Trophoblast cell (in vitro differentiated cells and primary cell): ENCODE data around the gene APOA4.
A peak's percentile ranks its signal among the peaks of the same experiment; 100 is the strongest.
"Not testable (repeated sequence)": the region's sequence is repeated elsewhere in the genome, so short reads cannot be mapped to it uniquely, and the experiment has no call there.

Source experiments
- DNase-seq, 2 donors: peaks; one replicate each; pipeline ENCODE4 v3.0.0-alpha.2; 2016
- H2AFZ ChIP-seq: 2 replicates; pipeline ENCODE4 v1.6.1; 2013; ENCODE audit warnings: low read length, moderate library complexity, mild to moderate bottlenecking; ENCODE audit not compliant: insufficient read depth, poor library complexity
- H2AK5ac ChIP-seq: 2 replicates; pipeline ENCODE4 v1.6.1; 2013; ENCODE audit warnings: mild to moderate bottlenecking, low read length
- H2BK120ac ChIP-seq: 2 replicates; pipeline ENCODE4 v1.6.1; 2013; ENCODE audit warnings: low read length, mild to moderate bottlenecking, moderate library complexity; ENCODE audit not compliant: insufficient read depth, poor library complexity
- H2BK12ac ChIP-seq: 2 replicates; pipeline ENCODE4 v1.6.1; 2013; ENCODE audit warnings: mild to moderate bottlenecking, low read length, moderate library complexity
- H2BK5ac ChIP-seq: 2 replicates; pipeline ENCODE4 v1.6.1; 2013; ENCODE audit warnings: low read length, low read depth, moderate library complexity, mild to moderate bottlenecking; ENCODE audit not compliant: poor library complexity
- H3K14ac ChIP-seq: 2 replicates; pipeline ENCODE4 v1.6.1; 2013; ENCODE audit warnings: mild to moderate bottlenecking, low read length
- H3K18ac ChIP-seq: 2 replicates; pipeline ENCODE4 v1.6.1; 2013; ENCODE audit warnings: mild to moderate bottlenecking, low read length
- H3K23ac ChIP-seq: 2 replicates; pipeline ENCODE4 v1.6.1; 2013; ENCODE audit warnings: low read length
- H3K27ac ChIP-seq: 2 replicates; pipeline ENCODE4 v1.5.1; 2013; ENCODE audit warnings: low read depth, mild to moderate bottlenecking, inconsistent platforms, low read length, moderate library complexity
- H3K27me3 ChIP-seq: 2 replicates; pipeline ENCODE4 v1.6.1; 2013; ENCODE audit warnings: inconsistent platforms, mild to moderate bottlenecking, low read length, moderate library complexity; ENCODE audit not compliant: insufficient read depth
- H3K36me3 ChIP-seq, 2 experiments: 1 replicate in 1 of 2; 2 replicates in 1 of 2; pipeline ENCODE4 v1.6.1; 2013; ENCODE audit warnings: low read length in 2 of 2, mild to moderate bottlenecking in 2 of 2, moderate library complexity in 1 of 2; ENCODE audit not compliant: insufficient read depth in 2 of 2, control insufficient read depth in 1 of 2
- H3K4ac ChIP-seq: 2 replicates; pipeline ENCODE4 v1.6.1; 2013; ENCODE audit warnings: low read depth, mild to moderate bottlenecking, low read length, moderate library complexity
- H3K4me1 ChIP-seq, 2 experiments: 1 replicate in 1 of 2; 2 replicates in 1 of 2; pipeline ENCODE4 v1.6.1; 2013; ENCODE audit warnings: low read length in 2 of 2, mild to moderate bottlenecking in 2 of 2, moderate library complexity in 1 of 2; ENCODE audit not compliant: insufficient read depth in 2 of 2, control insufficient read depth in 1 of 2
- H3K4me2 ChIP-seq: 2 replicates; pipeline ENCODE4 v1.6.1; 2013; ENCODE audit warnings: inconsistent platforms, mild to moderate bottlenecking, low read length, moderate library complexity
- H3K4me3 ChIP-seq: 2 replicates; pipeline ENCODE4 v1.5.1; 2013; ENCODE audit warnings: mild to moderate bottlenecking, low read depth, low read length, inconsistent platforms
- H3K79me1 ChIP-seq: one replicate; pipeline ENCODE4 v1.6.1; 2013; ENCODE audit warnings: low read length
- H3K79me2 ChIP-seq: 2 replicates; pipeline ENCODE4 v1.6.1; 2013; ENCODE audit warnings: low read length, mild to moderate bottlenecking; ENCODE audit not compliant: control insufficient read depth, insufficient read depth, poor library complexity
- H3K9ac ChIP-seq: 2 replicates; pipeline ENCODE4 v1.6.1; 2013; ENCODE audit warnings: mild to moderate bottlenecking, low read length
- H3K9me3 ChIP-seq: 2 replicates; pipeline ENCODE4 v1.6.1; 2013; ENCODE audit warnings: low read depth, mild to moderate bottlenecking, control low read depth, inconsistent platforms, low read length; ENCODE audit not compliant: insufficient read depth
- H4K12ac ChIP-seq: 2 replicates; pipeline ENCODE4 v1.6.1; 2013; ENCODE audit warnings: low read depth, mild to moderate bottlenecking, low read length, moderate library complexity
- H4K8ac ChIP-seq: 2 replicates; pipeline ENCODE4 v1.6.1; 2013; ENCODE audit warnings: low read depth, mild to moderate bottlenecking, low read length, moderate library complexity
- H4K91ac ChIP-seq: one replicate; pipeline ENCODE4 v1.6.1; 2013; ENCODE audit warnings: low read depth, mild to moderate bottlenecking, low read length, moderate library complexity
- WGBS: extraction: QIAGEN DNeasy Blood & Tissue Kit; methylation state at CpG from one replicate; pipeline ENCODE4 v1.1.7; 2013; ENCODE audit warnings: missing lambda C conversion rate; ENCODE audit not compliant: insufficient read length, insufficient coverage; ENCODE audit errors: extremely low coverage; 5-methylcytosine and 5-hydroxymethylcytosine counted together

APOA4 gene

DNA sequence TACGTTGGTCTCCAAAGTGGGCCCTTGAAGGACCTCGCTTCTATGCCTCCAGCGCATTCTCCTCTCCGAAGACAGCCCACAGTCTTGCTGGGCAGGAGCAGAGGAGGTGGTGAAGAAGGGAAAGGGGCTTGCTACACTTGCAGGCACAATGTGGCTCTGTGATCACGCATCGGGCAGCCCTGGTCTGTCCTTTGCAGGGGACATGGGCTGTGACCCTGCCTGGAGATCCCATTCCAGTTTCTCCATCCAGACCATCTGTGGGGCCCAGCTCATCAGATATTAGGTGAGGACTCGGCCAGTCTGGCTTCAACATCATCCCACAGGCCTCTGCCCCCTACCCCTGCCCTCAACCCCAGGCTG, 13.5 kb upstream of the APOA4 start:
- Histone ChIP-seq H3K4me2 (no peak overlapping the region), H3K18ac (no peak overlapping the region), H3K4me3 (no peak overlapping the region), H3K9ac (no peak overlapping the region), H3K4me1 (peaks cover 10 to 12% of the 10 kb centered on the region in 2 experiments), H2AK5ac (no peak overlapping the region), H3K14ac (no peak overlapping the region), H3K79me2 (no peaks in the 10 kb centered on the region), H3K4ac (no peak overlapping the region), H3K36me3 (no peaks in the 10 kb centered on the region), H3K27ac (no peak overlapping the region), H2AFZ (no peak overlapping the region), H2BK5ac (no peak overlapping the region), H3K9me3 (no peaks in the 10 kb centered on the region), H2BK12ac (no peak overlapping the region), H2BK120ac (no peak overlapping the region), H3K23ac (no peak overlapping the region), H3K79me1 (no peaks in the 10 kb centered on the region), H4K91ac (no peak overlapping the region), H3K27me3 (no peaks in the 10 kb centered on the region), H4K8ac (no peak overlapping the region), H4K12ac (no peak overlapping the region)
- no CpG with 5 or more reads among the region's 7 CpGs for WGBS
- no peak for DNase-seq

- Histone ChIP-seq H3K4ac (no peak overlapping the region), H4K8ac (no peak overlapping the region), H2BK120ac (no peak overlapping the region), H3K23ac (no peak overlapping the region), H3K79me1 (no peaks in the 10 kb centered on the region), H4K91ac (no peak overlapping the region), H3K14ac (peak overlapping the region; percentile 15), H3K9me3 (no peaks in the 10 kb centered on the region), H3K9ac (no peak overlapping the region), H3K79me2 (no peaks in the 10 kb centered on the region), H3K27ac (no peak overlapping the region), H2AK5ac (no peak overlapping the region), H2BK12ac (no peak overlapping the region), H2AFZ (peak overlapping the region; percentile 54), H4K12ac (no peak overlapping the region), H3K4me1 (peaks cover 10 to 12% of the 10 kb centered on the region in 2 experiments), H3K27me3 (no peaks in the 10 kb centered on the region), H3K4me2 (peak overlapping the region; percentile 73), H2BK5ac (no peak overlapping the region), H3K4me3 (peak overlapping the region; percentile 40), H3K18ac (no peak overlapping the region), H3K36me3 (no peaks in the 10 kb centered on the region)
- peak; percentile 64 to 81 for DNase-seq
- WGBS = no CpG with 5 or more reads among the region's 57 CpGs
Observed at GRCh38 chr11:116835791-116836631, 12.9 kb upstream of the APOA4 start.

DNA sequence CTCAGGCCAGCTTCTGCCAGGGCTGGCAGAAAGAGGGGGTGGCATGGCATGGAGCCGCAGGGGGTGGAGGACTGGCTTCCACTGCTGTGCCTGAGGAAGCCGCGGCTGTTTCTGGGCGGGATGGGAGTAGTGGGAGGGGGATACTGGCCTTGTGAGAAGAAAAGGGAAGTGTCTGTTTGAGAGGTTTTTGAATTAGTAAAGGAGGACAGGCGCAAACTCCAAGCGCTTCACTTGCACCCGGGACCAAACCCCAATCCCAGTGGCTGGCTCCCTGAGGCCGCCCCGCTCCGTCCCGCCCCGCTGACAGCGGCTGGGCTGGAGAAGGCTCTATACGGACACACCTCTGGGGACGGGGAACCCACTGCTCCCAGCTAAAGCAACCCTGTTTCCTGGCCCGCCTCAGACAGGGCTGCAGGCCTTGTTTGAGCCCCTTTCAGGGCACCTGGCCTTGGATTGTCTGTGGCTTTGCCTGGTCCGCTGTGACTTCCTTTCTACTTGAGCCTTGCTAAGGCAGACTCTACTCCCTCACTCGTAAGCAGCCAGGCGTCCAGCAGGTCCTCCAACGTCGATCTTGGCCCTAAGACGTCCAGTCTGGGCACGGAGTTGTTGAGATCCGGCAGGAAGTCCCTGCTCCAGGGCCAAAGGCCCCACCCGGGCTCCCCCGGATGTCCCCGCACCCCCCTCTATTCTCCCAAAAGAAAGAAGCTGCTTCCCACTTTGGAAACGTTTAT, 12.1 kb upstream of the APOA4 start:
- Histone ChIP-seq H4K8ac (no peak overlapping the region), H3K4me2 (peak overlapping the region; percentile 73), H2AK5ac (no peak overlapping the region), H3K18ac (no peak overlapping the region), H3K9ac (no peak overlapping the region), H3K23ac (no peak overlapping the region), H3K9me3 (no peaks in the 10 kb centered on the region), H2BK5ac (no peak overlapping the region), H3K79me2 (no peaks in the 10 kb centered on the region), H3K36me3 (no peaks in the 10 kb centered on the region), H4K12ac (no peak overlapping the region), H3K27ac (no peak overlapping the region), H3K4me1 (peaks cover 12 to 15% of the 10 kb centered on the region in 2 experiments), H2AFZ (no peak overlapping the region), H4K91ac (no peak overlapping the region), H3K79me1 (peaks cover under 1% of the 10 kb centered on the region), H3K14ac (no peak overlapping the region), H3K4ac (no peak overlapping the region), H3K4me3 (no peak overlapping the region), H2BK12ac (no peak overlapping the region), H2BK120ac (no peak overlapping the region), H3K27me3 (no peaks in the 10 kb centered on the region)
- no peak for DNase-seq
- no CpG with 5 or more reads among the region's 28 CpGs for WGBS

GRCh38 chr11:116834535-116835041, 11.5 kb upstream of the APOA4 start:
- not testable (repeated sequence) for H3K79me2 ChIP-seq, DNase-seq, H3K18ac ChIP-seq, H2BK120ac ChIP-seq, H3K23ac ChIP-seq, H4K12ac ChIP-seq, H3K4me2 ChIP-seq, H2AK5ac ChIP-seq, H3K14ac ChIP-seq, H3K27me3 ChIP-seq, H3K27ac ChIP-seq, H3K4ac ChIP-seq, H2AFZ ChIP-seq, H3K9me3 ChIP-seq, H3K79me1 ChIP-seq, H4K91ac ChIP-seq, H3K4me3 ChIP-seq, H2BK12ac ChIP-seq, H3K9ac ChIP-seq, H3K36me3 ChIP-seq, H2BK5ac ChIP-seq, H4K8ac ChIP-seq
- no CpG with 5 or more reads among the region's 13 CpGs for WGBS
- peaks cover 13 to 15% of the 10 kb centered on the region in 2 experiments for H3K4me1 ChIP-seq
